ENCODE results near the gene PHPT1. TPM values are rescaled to one million over a fixed set of nuclear protein-coding genes. Genes with fewer than 3 reads are reported as not detected.
"Not testable (repeated sequence)": the region's sequence is repeated elsewhere in the genome, so short reads cannot be mapped to it uniquely, and the experiment has no call there.

PHPT1 gene
- total and polyA plus RNA-seq, 4 donors, result 75.0 to 195 (median 117) TPM

DNA sequence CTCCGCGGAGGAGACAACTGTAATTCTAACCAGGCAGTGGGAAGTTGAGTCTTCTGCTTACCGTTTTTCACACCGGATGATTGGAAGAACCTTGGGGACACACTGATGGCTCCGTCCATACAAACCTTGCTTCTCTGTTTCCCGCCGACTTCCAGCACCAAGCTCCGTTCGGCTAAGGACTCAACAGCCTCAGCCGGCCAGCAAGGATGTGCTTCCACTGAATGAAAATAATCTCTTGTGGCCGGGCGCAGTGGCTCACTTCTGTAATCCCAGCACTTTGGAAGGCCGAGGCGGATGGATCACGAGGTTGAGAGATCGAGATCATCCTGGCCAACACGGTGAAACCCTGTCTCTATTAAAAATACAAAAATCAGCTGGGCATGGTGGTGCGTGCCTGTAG lies 18.7 kb downstream of the PHPT1 start:
- no peak for ATAC-seq (ENCODE audit: insufficient read depth, low FRiP score)
- Histone ChIP-seq H3K9ac (ENCODE audit: insufficient read depth in 1 of 2, low read length in 2 of 2) (no peak overlapping the region), H3K4me3 (no peak overlapping the region), H3K36me3 (ENCODE audit: control insufficient read depth in 4 of 4, insufficient read depth in 4 of 4, low read length in 4 of 4) (peaks cover 3 to 17% (median 8%) of the 10 kb centered on the region in 4 donors), H3K27ac (ENCODE audit: low read depth in 1 of 2, low read length in 1 of 2) (no peak overlapping the region), H3K4me1 (ENCODE audit: control insufficient read depth in 5 of 5, insufficient read depth in 5 of 5, low read length in 5 of 5) (peaks cover 0 to 10% (median 4%) of the 10 kb centered on the region in 5 donors), H3K27me3 (ENCODE audit: control insufficient read depth in 3 of 3, insufficient read depth in 3 of 3, low read length in 2 of 3) (no peaks in the 10 kb centered on the region), H3K9me3 (ENCODE audit: control insufficient read depth in 4 of 4, insufficient read depth in 3 of 4, low read length in 3 of 4) (peaks cover 0 to 4% (median 0%) of the 10 kb centered on the region in 4 donors)
- WGBS, 2 donors, result 97 to 99% methylated on average over 18 of the region's 18 CpGs
- TF ChIP-seq, protein P1, sequence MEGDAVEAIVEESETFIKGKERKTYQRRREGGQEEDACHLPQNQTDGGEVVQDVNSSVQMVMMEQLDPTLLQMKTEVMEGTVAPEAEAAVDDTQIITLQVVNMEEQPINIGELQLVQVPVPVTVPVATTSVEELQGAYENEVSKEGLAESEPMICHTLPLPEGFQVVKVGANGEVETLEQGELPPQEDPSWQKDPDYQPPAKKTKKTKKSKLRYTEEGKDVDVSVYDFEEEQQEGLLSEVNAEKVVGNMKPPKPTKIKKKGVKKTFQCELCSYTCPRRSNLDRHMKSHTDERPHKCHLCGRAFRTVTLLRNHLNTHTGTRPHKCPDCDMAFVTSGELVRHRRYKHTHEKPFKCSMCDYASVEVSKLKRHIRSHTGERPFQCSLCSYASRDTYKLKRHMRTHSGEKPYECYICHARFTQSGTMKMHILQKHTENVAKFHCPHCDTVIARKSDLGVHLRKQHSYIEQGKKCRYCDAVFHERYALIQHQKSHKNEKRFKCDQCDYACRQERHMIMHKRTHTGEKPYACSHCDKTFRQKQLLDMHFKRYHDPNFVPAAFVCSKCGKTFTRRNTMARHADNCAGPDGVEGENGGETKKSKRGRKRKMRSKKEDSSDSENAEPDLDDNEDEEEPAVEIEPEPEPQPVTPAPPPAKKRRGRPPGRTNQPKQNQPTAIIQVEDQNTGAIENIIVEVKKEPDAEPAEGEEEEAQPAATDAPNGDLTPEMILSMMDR (IDR thresholded peaks at IDR 0.05; ENCODE audit: control extremely low read depth, extremely low read depth), result no peak
- DNase-seq, result no peak

DNA sequence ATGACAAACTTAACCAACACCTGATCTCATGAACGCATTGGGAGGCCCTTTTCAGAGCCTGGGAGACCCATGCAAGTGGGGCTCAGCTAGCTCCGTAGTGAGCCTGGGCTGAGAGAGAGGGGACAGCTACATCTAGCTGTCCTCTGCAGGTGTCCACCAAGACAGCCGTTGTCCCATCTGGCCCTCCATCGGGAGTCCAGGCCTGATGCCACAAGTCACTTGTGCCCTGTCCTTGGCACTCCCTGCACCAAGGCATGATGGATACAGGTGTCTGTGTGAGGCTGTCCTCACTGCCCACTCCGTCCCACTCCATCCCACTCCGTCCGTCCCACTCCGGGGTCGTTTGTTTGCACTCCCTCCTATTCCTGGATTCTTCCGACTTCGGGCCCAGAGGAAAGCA lies 19.4 kb downstream of the PHPT1 start:
- no peak overlapping the region for H3K9ac ChIP-seq (ENCODE audit: insufficient read depth in 1 of 2, low read length in 2 of 2)
- 96 to 97% methylated on average over 11 of the region's 11 CpGs for WGBS, 2 donors
- no peak overlapping the region for H3K27ac ChIP-seq (ENCODE audit: low read depth in 1 of 2, low read length in 1 of 2)
- H3K9me3 ChIP-seq (ENCODE audit: control insufficient read depth in 4 of 4, insufficient read depth in 3 of 4, low read length in 3 of 4), result peaks cover 0 to 4% (median 0%) of the 10 kb centered on the region in 4 donors
- DNase-seq (no peak), ATAC-seq (ENCODE audit: insufficient read depth, low FRiP score) (no peak)
- no peak overlapping the region for H3K4me3 ChIP-seq
- TF ChIP-seq, protein P1 (IDR thresholded peaks at IDR 0.05; ENCODE audit: control extremely low read depth, extremely low read depth), result no peak
- no peaks in the 10 kb centered on the region for H3K27me3 ChIP-seq (ENCODE audit: control insufficient read depth in 3 of 3, insufficient read depth in 3 of 3, low read length in 2 of 3)
- peaks cover 0 to 9% (median 2%) of the 10 kb centered on the region in 4 donors for H3K36me3 ChIP-seq (ENCODE audit: control insufficient read depth in 4 of 4, insufficient read depth in 4 of 4, low read length in 4 of 4)
- H3K4me1 ChIP-seq (ENCODE audit: control insufficient read depth in 5 of 5, insufficient read depth in 5 of 5, low read length in 5 of 5), result peaks cover 0 to 10% (median 4%) of the 10 kb centered on the region in 5 donors

DNA sequence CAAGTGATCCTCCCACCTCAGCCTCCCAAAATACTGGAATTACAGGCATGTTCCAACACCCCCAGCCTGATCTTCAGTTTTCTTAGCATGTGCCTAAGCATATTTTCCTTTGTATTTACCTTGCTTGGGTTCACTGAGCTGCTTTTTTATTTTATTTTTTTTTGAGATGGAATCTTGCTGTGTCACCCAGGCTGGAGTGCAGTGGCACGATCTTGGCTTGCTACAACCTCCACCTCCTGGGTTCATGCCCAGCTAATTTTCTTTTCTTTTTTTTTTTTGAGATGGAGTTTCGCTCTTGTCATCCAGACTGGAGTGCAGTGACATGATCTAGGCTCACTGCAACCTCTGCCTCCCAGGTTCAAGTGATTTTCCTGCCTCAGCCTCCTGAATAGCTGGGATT lies 20.4 kb downstream of the PHPT1 start:
- not testable (repeated sequence) for H3K27me3 ChIP-seq (ENCODE audit: control insufficient read depth in 3 of 3, insufficient read depth in 3 of 3, low read length in 2 of 3); H3K36me3 ChIP-seq (ENCODE audit: control insufficient read depth in 4 of 4, insufficient read depth in 4 of 4, low read length in 4 of 4); H3K9me3 ChIP-seq (ENCODE audit: control insufficient read depth in 4 of 4, insufficient read depth in 3 of 4, low read length in 3 of 4); H3K27ac ChIP-seq (ENCODE audit: low read depth in 1 of 2, low read length in 1 of 2); ATAC-seq (ENCODE audit: insufficient read depth, low FRiP score); H3K4me3 ChIP-seq; DNase-seq; H3K9ac ChIP-seq (ENCODE audit: insufficient read depth in 1 of 2, low read length in 2 of 2)
- 82 to 91% methylated on average over 2 of the region's 2 CpGs for WGBS, 2 donors
- peaks cover 0 to 10% (median 4%) of the 10 kb centered on the region in 5 donors for H3K4me1 ChIP-seq (ENCODE audit: control insufficient read depth in 5 of 5, insufficient read depth in 5 of 5, low read length in 5 of 5)

DNA sequence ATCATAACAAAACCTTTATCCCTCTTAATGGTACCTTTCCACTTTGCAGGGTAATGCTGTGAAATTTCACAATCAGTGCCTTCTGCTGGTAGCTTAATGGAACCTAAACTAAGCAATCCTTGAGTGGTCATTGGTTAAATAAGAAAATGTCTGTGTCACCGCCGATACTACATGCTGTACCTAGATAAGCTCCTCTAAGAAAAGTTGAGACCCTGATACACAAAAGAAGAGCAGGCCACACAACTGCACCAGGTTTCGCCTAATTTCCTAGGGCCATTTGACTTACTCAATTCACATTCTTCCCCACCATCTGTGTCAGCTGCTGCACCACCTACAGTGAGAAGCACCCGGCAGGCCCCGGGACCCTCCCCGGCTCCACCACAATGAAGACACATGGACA lies 25.9 kb downstream of the PHPT1 start:
- ATAC-seq (ENCODE audit: insufficient read depth, low FRiP score), result no peak

More for the DNA sequence above, 25.9 kb downstream of the PHPT1 start:
- Histone ChIP-seq H3K9ac (ENCODE audit: insufficient read depth in 1 of 2, low read length in 2 of 2) (no peak overlapping the region), H3K4me1 (ENCODE audit: control insufficient read depth in 5 of 5, insufficient read depth in 5 of 5, low read length in 5 of 5) (no peaks in the 10 kb centered on the region), H3K9me3 (ENCODE audit: control insufficient read depth in 4 of 4, insufficient read depth in 3 of 4, low read length in 3 of 4) (peaks cover 0 to 4% (median 0%) of the 10 kb centered on the region in 4 donors), H3K27ac (ENCODE audit: low read depth in 1 of 2, low read length in 1 of 2) (no peak overlapping the region), H3K36me3 (ENCODE audit: control insufficient read depth in 4 of 4, insufficient read depth in 4 of 4, low read length in 4 of 4) (no peaks in the 10 kb centered on the region), H3K4me3 (no peak overlapping the region), H3K27me3 (ENCODE audit: control insufficient read depth in 3 of 3, insufficient read depth in 3 of 3, low read length in 2 of 3) (no peaks in the 10 kb centered on the region)
- TF ChIP-seq, protein P1 (IDR thresholded peaks at IDR 0.05; ENCODE audit: control extremely low read depth, extremely low read depth), result no peak
- 95% methylated on average over 6 of the region's 6 CpGs for WGBS, 2 donors
- DNase-seq, result no peak
